ENCODE measurements around the gene FOXP1. TPM values are rescaled to one million over a fixed set of nuclear protein-coding genes. Genes with fewer than 3 reads are reported as not detected.

FOXP1 gene
- total and polyA plus RNA-seq, 7 experiments from 2014 or later, result 104 to 537 (median 444) TPM

DNA sequence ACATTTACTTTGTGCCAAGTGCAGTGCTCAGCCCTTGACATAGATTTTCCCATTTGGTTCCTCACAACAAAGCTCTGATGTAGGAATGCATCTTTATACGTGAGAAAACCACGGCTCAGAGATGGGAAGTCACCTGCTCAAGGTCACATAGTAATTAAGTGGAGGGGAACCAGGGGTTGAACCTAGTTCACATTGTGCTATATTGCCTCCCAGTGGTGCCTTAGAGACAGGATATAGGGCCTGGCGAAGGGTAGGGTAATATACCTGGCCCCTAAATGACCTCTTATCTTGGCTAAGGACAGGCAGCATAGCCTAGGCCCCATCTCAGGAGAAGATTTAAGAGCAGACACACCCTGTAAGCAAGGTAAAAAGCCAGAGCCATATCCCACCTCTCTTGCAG, 71.5 kb downstream of the FOXP1 start:
- H3K4me1 ChIP-seq (ENCODE audit: control insufficient read depth in 2 of 2, insufficient read depth in 2 of 2, low read length in 2 of 2), result peaks cover 5 to 22% of the 10 kb centered on the region in 2 donors
- ChIA-PET POLR2A (interaction anchor here (0.5 to 4.7 kb wide), 5 partner anchors 14 to 85 kb away, joined by 3 to 53 read pairs (median 3); no protein-coding TSS in a partner anchor), CTCF (interaction anchor here (0.6 to 1.8 kb wide), 14 partner anchors 10 to 961 kb away, joined by 3 to 6 read pairs (median 3); no protein-coding TSS in a partner anchor)
- peak; percentile 96 for ATAC-seq
- Mint-ChIP-seq H3K9me3 (no peaks in the 10 kb centered on the region), H3K4me3 (peak overlapping the region in 7 of 10 donors; percentile 6 to 56 (median 44)), H3K27ac (peak overlapping the region in 5 of 9 donors; percentile 69 to 91 (median 83)), H3K4me1 (peaks cover 11 to 54% (median 24%) of the 10 kb centered on the region in 7 donors), H3K27me3 (no peaks in the 10 kb centered on the region), H3K36me3 (peaks cover 0 to 2% (median 0%) of the 10 kb centered on the region in 5 donors)
- DNase-seq, result peak in 7 of 9 donors; percentile 60 to 76 (median 66)
- intact Hi-C loops (cut with micrococcal nuclease), result loop anchor here (1.0 to 10.0 kb wide), 22 partner anchors 25 to 980 kb away; partner anchors contain the start of gene FOXP1 (in 1 of the 2)
- H3K27me3 ChIP-seq (ENCODE audit: control insufficient read depth in 2 of 2, insufficient read depth in 2 of 2, low read length in 2 of 2), result no peaks in the 10 kb centered on the region
- H3K9me3 ChIP-seq (ENCODE audit: control insufficient read depth in 2 of 3, low read length in 3 of 3), result no peaks in the 10 kb centered on the region
- H3K36me3 ChIP-seq (ENCODE audit: control insufficient read depth in 2 of 3, insufficient read depth in 3 of 3, low read length in 3 of 3), result no peaks in the 10 kb centered on the region
- H3K27ac ChIP-seq (ENCODE audit: low read depth, low read length), result peak overlapping the region; percentile 36
- no peak overlapping the region for H3K4me3 ChIP-seq (ENCODE audit: low read length)

DNA sequence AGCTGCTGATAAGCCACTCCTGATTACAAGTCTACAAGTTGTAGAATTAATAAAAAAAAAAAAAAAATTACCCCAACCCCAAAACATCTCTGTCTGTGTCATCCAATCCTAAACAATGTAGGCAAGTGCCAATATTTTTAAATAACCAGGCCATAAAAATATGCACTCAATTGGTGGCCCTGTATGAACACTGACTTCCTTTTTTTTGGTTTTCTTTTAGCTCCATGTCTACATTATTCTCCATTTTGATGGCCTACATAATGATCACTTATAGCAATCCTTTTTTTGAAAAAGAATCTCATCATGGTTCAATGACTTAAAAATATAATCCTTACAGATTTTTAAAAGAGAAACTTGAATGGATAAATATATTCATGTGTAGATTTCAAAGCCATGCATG, 72.1 kb downstream of the FOXP1 start:
- Mint-ChIP-seq H3K9me3 (no peaks in the 10 kb centered on the region), H3K27ac (peak overlapping the region in 5 of 9 donors; percentile 69 to 91 (median 83)), H3K4me3 (peak overlapping the region in 4 of 10 donors; percentile 13 to 51 (median 37)), H3K4me1 (peaks cover 11 to 60% (median 29%) of the 10 kb centered on the region in 7 donors), H3K36me3 (peaks cover 0 to 4% (median 2%) of the 10 kb centered on the region in 5 donors), H3K27me3 (peaks cover 0 to 3% (median 0%) of the 10 kb centered on the region in 5 donors)
- Histone ChIP-seq H3K36me3 (ENCODE audit: control insufficient read depth in 2 of 3, insufficient read depth in 3 of 3, low read length in 3 of 3) (no peaks in the 10 kb centered on the region), H3K4me1 (ENCODE audit: control insufficient read depth in 2 of 2, insufficient read depth in 2 of 2, low read length in 2 of 2) (peaks cover 5 to 22% of the 10 kb centered on the region in 2 donors), H3K27ac (ENCODE audit: low read depth, low read length) (peak overlapping the region; percentile 36), H3K9me3 (ENCODE audit: control insufficient read depth in 2 of 3, low read length in 3 of 3) (no peaks in the 10 kb centered on the region), H3K4me3 (ENCODE audit: low read length) (no peak overlapping the region), H3K27me3 (ENCODE audit: control insufficient read depth in 2 of 2, insufficient read depth in 2 of 2, low read length in 2 of 2) (no peaks in the 10 kb centered on the region)
- POLR2A ChIA-PET, result interaction anchor here (0.6 to 4.7 kb wide), 10 partner anchors 13 to 435 kb away, joined by 3 to 53 read pairs (median 4); no protein-coding TSS in a partner anchor
- DNase-seq (no peak), ATAC-seq (no peak)
- intact Hi-C loops (cut with micrococcal nuclease), result loop anchor here (5.0 to 10.0 kb wide), 8 partner anchors 71 to 979 kb away; partner anchors contain the start of gene FOXP1 (in 1 of the 2)
- CTCF ChIA-PET, result interaction anchor here (0.6 to 1.8 kb wide), 16 partner anchors 9 to 961 kb away, joined by 3 to 6 read pairs (median 3); no protein-coding TSS in a partner anchor

DNA sequence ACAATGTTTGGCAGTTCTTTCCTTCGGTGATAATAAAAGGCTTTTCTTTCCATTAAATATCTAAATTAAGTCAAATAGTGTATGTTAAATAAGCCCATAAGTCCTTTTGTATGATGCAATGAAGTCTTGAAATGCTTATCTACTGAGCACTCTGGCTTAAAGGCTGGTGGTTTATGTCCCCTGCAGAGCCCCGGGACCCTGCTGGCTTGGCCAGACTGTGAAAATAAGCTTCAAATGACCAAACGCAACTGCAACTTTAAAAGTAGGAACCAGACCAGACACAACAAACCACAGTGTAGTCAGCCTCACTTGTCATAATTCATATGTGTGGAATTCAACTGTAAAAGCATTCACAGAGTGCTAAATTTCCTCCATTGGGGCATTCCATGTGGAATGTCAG, 72.5 kb downstream of the FOXP1 start:
- no peak overlapping the region for H3K4me3 ChIP-seq (ENCODE audit: low read length)
- peaks cover 11 to 63% (median 31%) of the 10 kb centered on the region in 7 donors for H3K4me1 Mint-ChIP-seq
- peaks cover 0 to 6% (median 2%) of the 10 kb centered on the region in 5 donors for H3K36me3 Mint-ChIP-seq
- H3K27ac ChIP-seq (ENCODE audit: low read depth, low read length), result peak overlapping the region; percentile 36
- no peaks in the 10 kb centered on the region for H3K36me3 ChIP-seq (ENCODE audit: control insufficient read depth in 2 of 3, insufficient read depth in 3 of 3, low read length in 3 of 3)
- H3K4me3 Mint-ChIP-seq, result peak overlapping the region in 4 of 10 donors; percentile 33 to 71 (median 50)
- no peaks in the 10 kb centered on the region for H3K27me3 ChIP-seq (ENCODE audit: control insufficient read depth in 2 of 2, insufficient read depth in 2 of 2, low read length in 2 of 2)
- peaks cover 0 to 6% (median 0%) of the 10 kb centered on the region in 5 donors for H3K27me3 Mint-ChIP-seq
- no peak for ATAC-seq
- no peaks in the 10 kb centered on the region for H3K9me3 Mint-ChIP-seq
- peaks cover 5 to 22% of the 10 kb centered on the region in 2 donors for H3K4me1 ChIP-seq (ENCODE audit: control insufficient read depth in 2 of 2, insufficient read depth in 2 of 2, low read length in 2 of 2)
- H3K27ac Mint-ChIP-seq, result peak overlapping the region in 6 of 9 donors; percentile 69 to 93 (median 82)
- POLR2A ChIA-PET, result interaction anchor here (0.6 to 4.7 kb wide), 12 partner anchors 13 to 442 kb away, joined by 3 to 53 read pairs (median 4); no protein-coding TSS in a partner anchor
- no peak for DNase-seq
- H3K9me3 ChIP-seq (ENCODE audit: control insufficient read depth in 2 of 3, low read length in 3 of 3), result no peaks in the 10 kb centered on the region
- CTCF ChIA-PET, result interaction anchor here (0.6 to 1.8 kb wide), 17 partner anchors 9 to 264 kb away, joined by 3 to 6 read pairs (median 3); no protein-coding TSS in a partner anchor
- intact Hi-C loops (cut with micrococcal nuclease), result loop anchor here (5.0 to 10.0 kb wide), 8 partner anchors 71 to 979 kb away; partner anchors contain the start of gene FOXP1 (in 1 of the 2)

DNA sequence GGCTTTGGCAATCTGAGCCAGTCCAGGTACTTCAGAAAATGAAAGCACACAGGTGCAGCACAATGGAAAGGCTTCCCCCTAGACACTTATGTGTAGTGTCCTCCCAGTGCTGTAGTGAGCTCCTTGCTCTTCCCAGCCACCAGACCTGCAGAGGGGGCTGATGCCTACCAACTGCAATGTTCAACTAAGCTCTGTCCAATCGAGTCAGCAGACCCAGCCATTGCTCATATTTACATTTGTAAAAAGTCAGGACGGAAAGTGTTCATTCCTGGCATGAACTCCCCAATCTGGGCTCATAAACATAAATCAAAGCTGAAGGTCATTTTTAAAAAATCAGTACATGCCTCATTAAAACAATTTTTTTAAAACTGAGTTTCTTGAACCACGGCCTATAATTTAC, 73.0 kb downstream of the FOXP1 start:
- Mint-ChIP-seq H3K36me3 (peaks cover 0 to 10% (median 2%) of the 10 kb centered on the region in 5 donors), H3K4me1 (peaks cover 11 to 63% (median 31%) of the 10 kb centered on the region in 7 donors), H3K27ac (peak overlapping the region in 6 of 9 donors; percentile 69 to 93 (median 82)), H3K9me3 (peaks cover 0 to 3% (median 0%) of the 10 kb centered on the region in 11 donors), H3K4me3 (peak overlapping the region in 8 of 10 donors; percentile 5 to 71 (median 50)), H3K27me3 (peaks cover 0 to 9% (median 0%) of the 10 kb centered on the region in 5 donors)
- Histone ChIP-seq H3K27ac (ENCODE audit: low read depth, low read length) (no peak overlapping the region), H3K9me3 (ENCODE audit: control insufficient read depth in 2 of 3, low read length in 3 of 3) (no peaks in the 10 kb centered on the region), H3K27me3 (ENCODE audit: control insufficient read depth in 2 of 2, insufficient read depth in 2 of 2, low read length in 2 of 2) (no peaks in the 10 kb centered on the region), H3K36me3 (ENCODE audit: control insufficient read depth in 2 of 3, insufficient read depth in 3 of 3, low read length in 3 of 3) (no peaks in the 10 kb centered on the region), H3K4me1 (ENCODE audit: control insufficient read depth in 2 of 2, insufficient read depth in 2 of 2, low read length in 2 of 2) (peaks cover 5 to 22% of the 10 kb centered on the region in 2 donors), H3K4me3 (ENCODE audit: low read length) (no peak overlapping the region)
- ChIA-PET POLR2A (interaction anchor here (0.6 to 4.7 kb wide), 11 partner anchors 12 to 441 kb away, joined by 3 to 53 read pairs (median 3); no protein-coding TSS in a partner anchor), CTCF (interaction anchor here (0.6 to 1.8 kb wide), 12 partner anchors 8 to 208 kb away, joined by 3 to 6 read pairs (median 3); no protein-coding TSS in a partner anchor)
- no peak for ATAC-seq
- intact Hi-C loops (cut with micrococcal nuclease), result loop anchor here (5.0 to 10.0 kb wide), 8 partner anchors 72 to 978 kb away; partner anchors contain the start of gene FOXP1 (in 1 of the 2)
- no peak for DNase-seq

DNA sequence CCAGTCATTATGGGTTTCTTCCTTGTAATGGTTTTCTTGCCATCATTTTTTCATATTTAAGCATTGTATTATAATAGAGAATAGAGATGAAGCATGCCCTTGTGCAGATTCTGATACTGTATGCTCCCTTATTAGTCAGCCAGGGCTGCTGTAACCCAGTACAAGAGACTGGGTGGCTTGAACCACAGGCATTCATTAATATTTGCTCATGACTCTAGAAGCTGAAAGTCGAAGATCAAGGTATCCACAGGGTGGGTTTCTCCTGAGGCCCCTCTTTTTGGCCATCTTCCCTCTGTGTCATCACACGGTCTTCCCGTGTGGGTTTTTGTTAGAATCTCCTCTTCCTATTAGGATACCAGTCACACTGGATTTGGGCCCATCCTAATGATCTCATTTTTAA, 74.5 kb downstream of the FOXP1 start:
- peaks cover 5 to 22% of the 10 kb centered on the region in 2 donors for H3K4me1 ChIP-seq (ENCODE audit: control insufficient read depth in 2 of 2, insufficient read depth in 2 of 2, low read length in 2 of 2)
- ChIA-PET CTCF (interaction anchor here (0.6 to 1.0 kb wide), 4 partner anchors 21 to 1214 kb away, joined by 3 read pairs; no protein-coding TSS in a partner anchor), POLR2A (interaction anchor here (0.9 to 4.7 kb wide), 5 partner anchors 11 to 443 kb away, joined by 3 to 53 read pairs (median 4); no protein-coding TSS in a partner anchor)
- intact Hi-C loops (cut with micrococcal nuclease), result no loop called here
- Mint-ChIP-seq H3K4me3 (peak overlapping the region in 3 of 10 donors; percentile 3 to 20 (median 16)), H3K27ac (peak overlapping the region in 7 of 9 donors; percentile 36 to 85 (median 82)), H3K4me1 (peaks cover 15 to 73% (median 36%) of the 10 kb centered on the region in 7 donors), H3K27me3 (peaks cover 0 to 9% (median 0%) of the 10 kb centered on the region in 5 donors), H3K9me3 (peaks cover 0 to 3% (median 0%) of the 10 kb centered on the region in 11 donors), H3K36me3 (peaks cover 0 to 10% (median 2%) of the 10 kb centered on the region in 5 donors)
- no peak for DNase-seq
- ATAC-seq, result no peak
- H3K36me3 ChIP-seq (ENCODE audit: control insufficient read depth in 2 of 3, insufficient read depth in 3 of 3, low read length in 3 of 3), result no peaks in the 10 kb centered on the region
- no peak overlapping the region for H3K4me3 ChIP-seq (ENCODE audit: low read length)
- no peaks in the 10 kb centered on the region for H3K27me3 ChIP-seq (ENCODE audit: control insufficient read depth in 2 of 2, insufficient read depth in 2 of 2, low read length in 2 of 2)
- no peaks in the 10 kb centered on the region for H3K9me3 ChIP-seq (ENCODE audit: control insufficient read depth in 2 of 3, low read length in 3 of 3)
- no peak overlapping the region for H3K27ac ChIP-seq (ENCODE audit: low read depth, low read length)

DNA sequence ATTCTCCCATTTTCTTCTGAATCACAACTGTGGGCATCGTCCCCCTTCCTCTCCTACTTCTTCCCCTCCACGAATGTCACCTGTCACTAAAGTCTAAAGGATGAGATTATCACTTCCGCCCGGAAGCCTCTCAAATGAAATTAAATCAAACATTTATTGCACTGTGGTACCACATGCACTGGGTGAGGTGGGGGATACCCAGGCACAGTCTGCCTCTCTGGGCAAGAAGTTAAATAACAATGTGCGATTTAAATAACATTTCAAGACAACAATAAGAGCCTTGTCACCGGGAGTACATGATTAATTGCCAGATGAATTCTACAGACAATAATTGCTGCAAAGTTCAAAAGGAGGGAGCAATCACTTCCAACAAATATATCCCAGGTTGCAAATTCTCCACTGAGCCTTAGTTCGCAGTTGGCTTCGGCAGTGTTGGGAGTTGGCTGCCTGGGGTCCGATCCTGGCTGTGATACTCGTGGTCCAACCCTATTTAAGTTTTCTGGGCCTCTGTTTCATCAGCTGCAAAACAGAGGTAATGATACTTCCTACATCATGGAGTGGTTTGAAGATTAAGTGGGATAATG, 77.7 kb downstream of the FOXP1 start:
- H3K4me1 Mint-ChIP-seq, result peaks cover 20 to 82% (median 43%) of the 10 kb centered on the region in 7 donors
- peaks cover 0 to 16% (median 4%) of the 10 kb centered on the region in 5 donors for H3K36me3 Mint-ChIP-seq
- peaks cover 11 to 14% of the 10 kb centered on the region in 2 donors for H3K4me1 ChIP-seq (ENCODE audit: control insufficient read depth in 2 of 2, insufficient read depth in 2 of 2, low read length in 2 of 2)
- H3K9me3 ChIP-seq (ENCODE audit: control insufficient read depth in 2 of 3, low read length in 3 of 3), result no peaks in the 10 kb centered on the region
- no peaks in the 10 kb centered on the region for H3K27me3 ChIP-seq (ENCODE audit: control insufficient read depth in 2 of 2, insufficient read depth in 2 of 2, low read length in 2 of 2)
- peak overlapping the region in 6 of 9 donors; percentile 5 to 81 (median 58) for H3K27ac Mint-ChIP-seq
- H3K4me3 Mint-ChIP-seq, result no peak overlapping the region
- ChIA-PET CTCF (interaction anchor here (0.7 kb wide), 1 partner anchor 44 kb away, joined by 3 read pairs; no protein-coding TSS in a partner anchor), POLR2A (interaction anchor here (0.7 to 1.4 kb wide), 3 partner anchors 10 to 73 kb away, joined by 3 to 8 read pairs (median 4); no protein-coding TSS in a partner anchor)
- DNase-seq, result no peak
- H3K27ac ChIP-seq (ENCODE audit: low read depth, low read length), result no peak overlapping the region
- H3K27me3 Mint-ChIP-seq, result peaks cover 0 to 12% (median 0%) of the 10 kb centered on the region in 5 donors
- H3K4me3 ChIP-seq (ENCODE audit: low read length), result no peak overlapping the region
- ATAC-seq, result no peak
- H3K9me3 Mint-ChIP-seq, result peaks cover 0 to 9% (median 0%) of the 10 kb centered on the region in 11 donors
- intact Hi-C loops (cut with micrococcal nuclease), result no loop called here
- H3K36me3 ChIP-seq (ENCODE audit: control insufficient read depth in 2 of 3, insufficient read depth in 3 of 3, low read length in 3 of 3), result no peaks in the 10 kb centered on the region

Data from naive thymus-derived CD4-positive, alpha-beta T cell (primary cell).